Suprapubic skin (tissue), 4 donors: Measurements from ENCODE around the gene CHRNB2. TPM values are rescaled to one million over a fixed set of nuclear protein-coding genes. Genes with fewer than 3 reads are reported as not detected.

Experiments used
- DNase-seq, 2 donors: peaks; one replicate each; pipeline ENCODE4 v3.0.0-alpha.2; 2019; ENCODE audit warnings: low spot score in 2 of 2
- H3K27ac ChIP-seq: fragments of 200-600 bp; sonication (generic); one replicate; pipeline ENCODE4 v1.5.1; 2019
- H3K27me3 ChIP-seq: fragments of 200-600 bp; sonication (generic); one replicate; pipeline ENCODE4 v1.5.1; 2019
- H3K36me3 ChIP-seq: fragments of 200-600 bp; sonication (generic); one replicate; pipeline ENCODE4 v1.5.1; 2019
- H3K4me1 ChIP-seq: fragments of 200-600 bp; sonication (generic); one replicate; pipeline ENCODE4 v1.5.1; 2019
- H3K4me3 ChIP-seq: fragments of 200-600 bp; sonication (generic); one replicate; pipeline ENCODE4 v1.5.1; 2019; ENCODE audit warnings: mild to moderate bottlenecking
- H3K9me3 ChIP-seq: fragments of 200-600 bp; sonication (generic); one replicate; pipeline ENCODE4 v1.5.1; 2019
- EP300 ChIP-seq: sonication (generic); formaldehyde crosslinking; IDR thresholded peaks from one replicate; pipeline ENCODE4 v1.6.1; 2017; ENCODE audit warnings: antibody characterized with exemption
- POLR2A ChIP-seq, 2 donors: fragments of 450-650 bp; IDR thresholded peaks; one replicate each; pipeline ENCODE4 v1.6.1; 2017; ENCODE audit warnings: antibody characterized with exemption in 2 of 2, mild to moderate bottlenecking in 2 of 2, moderate library complexity in 2 of 2
- POLR2AphosphoS5 ChIP-seq, 3 donors: sonication (generic); formaldehyde crosslinking; IDR thresholded peaks; one replicate each; pipeline ENCODE4 v1.6.1; 2017; ENCODE audit warnings: antibody characterized with exemption in 3 of 3
- WGBS: methylation state at CpG from one replicate; pipeline ENCODE4 v1.1.5; 2018; 5-methylcytosine and 5-hydroxymethylcytosine counted together
- total RNA-seq, 4 donors: library from RNA; depleted of rRNA; stranded (reverse); fragments of >200 nt; gene quantifications; one replicate each; pipeline ENCODE4 v1.1.0, GENCODE V29; 2016
- TF ChIP-seq, protein P1 (sequence below), 2 donors: fragments of 200-600 bp in 1 of 2; fragments of 450-650 bp in 1 of 2; sonication (generic) in 1 of 2; IDR thresholded peaks; one replicate each; pipeline ENCODE4 v1.5.1; 2016 to 2019; ENCODE audit warnings: antibody characterized with exemption in 2 of 2, mild to moderate bottlenecking in 1 of 2, moderate library complexity in 1 of 2

Gene CHRNB2
- total RNA-seq, 4 donors from 2014 or later = 0.26 to 0.83 (median 0.33) TPM

- Histone ChIP-seq H3K27me3 (no peaks in the 10 kb centered on the region), H3K36me3 (peaks cover 45% of the 10 kb centered on the region), H3K9me3 (no peaks in the 10 kb centered on the region), H3K4me1 (peaks cover 28% of the 10 kb centered on the region), H3K4me3 (no peak overlapping the region), H3K27ac (no peak overlapping the region)
- no peak for DNase-seq
- no peak for TF ChIP-seq POLR2AphosphoS5 (IDR thresholded peaks at IDR 0.05)
- no peak for TF ChIP-seq EP300
- TF ChIP-seq, protein P1, sequence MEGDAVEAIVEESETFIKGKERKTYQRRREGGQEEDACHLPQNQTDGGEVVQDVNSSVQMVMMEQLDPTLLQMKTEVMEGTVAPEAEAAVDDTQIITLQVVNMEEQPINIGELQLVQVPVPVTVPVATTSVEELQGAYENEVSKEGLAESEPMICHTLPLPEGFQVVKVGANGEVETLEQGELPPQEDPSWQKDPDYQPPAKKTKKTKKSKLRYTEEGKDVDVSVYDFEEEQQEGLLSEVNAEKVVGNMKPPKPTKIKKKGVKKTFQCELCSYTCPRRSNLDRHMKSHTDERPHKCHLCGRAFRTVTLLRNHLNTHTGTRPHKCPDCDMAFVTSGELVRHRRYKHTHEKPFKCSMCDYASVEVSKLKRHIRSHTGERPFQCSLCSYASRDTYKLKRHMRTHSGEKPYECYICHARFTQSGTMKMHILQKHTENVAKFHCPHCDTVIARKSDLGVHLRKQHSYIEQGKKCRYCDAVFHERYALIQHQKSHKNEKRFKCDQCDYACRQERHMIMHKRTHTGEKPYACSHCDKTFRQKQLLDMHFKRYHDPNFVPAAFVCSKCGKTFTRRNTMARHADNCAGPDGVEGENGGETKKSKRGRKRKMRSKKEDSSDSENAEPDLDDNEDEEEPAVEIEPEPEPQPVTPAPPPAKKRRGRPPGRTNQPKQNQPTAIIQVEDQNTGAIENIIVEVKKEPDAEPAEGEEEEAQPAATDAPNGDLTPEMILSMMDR (IDR thresholded peaks at IDR 0.05) = no peak
- no peak for TF ChIP-seq POLR2A (IDR thresholded peaks at IDR 0.05)
- 33% methylated on average over 1 of the region's 1 CpG for WGBS
Observed at GRCh38 chr1:154548028-154548427, 19.6 kb upstream of the CHRNB2 start.

DNA sequence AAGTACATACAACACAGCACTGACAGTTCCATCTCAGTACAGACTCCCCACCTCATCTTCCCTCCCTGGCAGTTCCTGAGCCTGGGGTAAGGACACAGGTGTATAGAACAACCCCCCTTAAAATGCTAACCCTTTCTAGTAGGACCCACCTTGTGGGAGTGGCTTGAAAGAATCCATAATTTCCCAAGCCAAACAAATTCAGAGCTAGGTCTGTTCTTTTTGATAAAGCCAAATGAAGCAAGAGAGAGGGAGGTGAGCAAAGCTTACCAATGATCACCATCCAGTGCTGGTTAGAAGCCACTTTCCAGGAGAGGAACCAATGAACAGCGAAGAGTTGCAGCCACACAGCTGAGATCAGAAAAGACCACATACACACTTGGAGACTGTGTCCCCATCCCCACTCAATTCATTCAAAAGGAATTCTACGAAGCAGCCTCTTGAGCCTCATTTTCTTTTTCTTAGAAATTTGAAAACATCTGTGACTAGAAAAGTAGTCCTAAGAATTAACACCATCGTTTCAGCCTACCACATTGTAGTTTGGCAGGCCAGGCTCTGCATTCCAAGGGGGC lies 18.3 kb upstream of the CHRNB2 start:
- Histone ChIP-seq H3K4me3 (no peak overlapping the region), H3K36me3 (peaks cover 58% of the 10 kb centered on the region), H3K27ac (no peak overlapping the region), H3K27me3 (no peaks in the 10 kb centered on the region), H3K9me3 (no peaks in the 10 kb centered on the region), H3K4me1 (peaks cover 35% of the 10 kb centered on the region)
- no peak for DNase-seq
- 79% methylated on average over 3 of the region's 3 CpGs for WGBS
- TF ChIP-seq POLR2A (IDR thresholded peaks at IDR 0.05) = no peak
- TF ChIP-seq EP300 = no peak
- TF ChIP-seq POLR2AphosphoS5 (IDR thresholded peaks at IDR 0.05) = no peak
- TF ChIP-seq, protein P1 (IDR thresholded peaks at IDR 0.05) = no peak

DNA sequence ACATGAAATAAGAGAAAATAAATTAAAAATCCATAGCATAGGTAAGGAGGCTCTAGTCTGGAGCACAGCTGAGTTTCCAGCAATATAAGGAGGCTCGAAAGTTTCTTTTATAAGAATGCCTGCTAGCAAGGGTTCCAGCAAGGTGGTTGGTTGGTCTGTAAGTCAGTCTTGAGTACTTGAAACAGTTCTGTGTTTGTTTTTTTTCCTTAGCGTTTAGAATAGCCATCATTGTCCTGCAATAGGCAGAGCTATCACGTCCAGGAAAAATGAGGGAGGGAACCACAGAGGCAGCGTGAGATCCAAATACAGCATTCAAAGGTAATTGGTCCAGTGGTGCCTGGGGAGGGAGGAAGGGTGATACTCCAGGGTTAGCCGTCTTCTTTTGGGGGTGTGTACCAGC lies 17.5 kb upstream of the CHRNB2 start:
- peaks cover 35% of the 10 kb centered on the region for H3K4me1 ChIP-seq
- WGBS = 64% methylated on average over 5 of the region's 5 CpGs
- no peak overlapping the region for H3K4me3 ChIP-seq
- no peaks in the 10 kb centered on the region for H3K27me3 ChIP-seq
- peaks cover 66% of the 10 kb centered on the region for H3K36me3 ChIP-seq
- TF ChIP-seq POLR2A (IDR thresholded peaks at IDR 0.05) = no peak
- no peak for TF ChIP-seq POLR2AphosphoS5 (IDR thresholded peaks at IDR 0.05)
- TF ChIP-seq, protein P1 (IDR thresholded peaks at IDR 0.05) = no peak
- no peak for TF ChIP-seq EP300
- H3K9me3 ChIP-seq = no peaks in the 10 kb centered on the region
- no peak for DNase-seq
- H3K27ac ChIP-seq = no peak overlapping the region

- DNase-seq = no peak
- Histone ChIP-seq H3K9me3 (no peaks in the 10 kb centered on the region), H3K4me3 (no peak overlapping the region), H3K27ac (no peak overlapping the region), H3K4me1 (peaks cover 35% of the 10 kb centered on the region), H3K36me3 (peaks cover 71% of the 10 kb centered on the region), H3K27me3 (no peaks in the 10 kb centered on the region)
- TF ChIP-seq POLR2A (IDR thresholded peaks at IDR 0.05) (no peak), POLR2AphosphoS5 (IDR thresholded peaks at IDR 0.05) (no peak), EP300 (no peak)
- TF ChIP-seq, protein P1 (IDR thresholded peaks at IDR 0.05) = no peak
- WGBS = 69% methylated on average over 6 of the region's 6 CpGs
Observed at GRCh38 chr1:154550657-154551056, 16.9 kb upstream of the CHRNB2 start.

GRCh38 chr1:154551474-154551873 lies 16.1 kb upstream of the CHRNB2 start:
- TF ChIP-seq EP300 (no peak), POLR2AphosphoS5 (IDR thresholded peaks at IDR 0.05) (no peak), POLR2A (IDR thresholded peaks at IDR 0.05) (no peak)
- TF ChIP-seq, protein P1 (IDR thresholded peaks at IDR 0.05) = no peak
- Histone ChIP-seq H3K36me3 (peaks cover 74% of the 10 kb centered on the region), H3K4me1 (peaks cover 40% of the 10 kb centered on the region), H3K27me3 (no peaks in the 10 kb centered on the region), H3K27ac (no peak overlapping the region), H3K4me3 (no peak overlapping the region), H3K9me3 (no peaks in the 10 kb centered on the region)
- DNase-seq = no peak
- no CpG with 5 or more reads among the region's 4 CpGs for WGBS
